Measurements from ENCODE around the gene TBRG4. TPM values are rescaled to one million over a fixed set of nuclear protein-coding genes. Genes with fewer than 3 reads are reported as not detected.

Gene TBRG4
- total RNA-seq, 1 experiment from 2014 or later, result 107 TPM

- H4K20me1 ChIP-seq (ENCODE audit: low read length), result no peaks in the 10 kb centered on the region
- H3F3A ChIP-seq (ENCODE audit: low read length, unreplicated experiment), result no peaks in the 10 kb centered on the region
- H2AFZ ChIP-seq (ENCODE audit: low read length), result no peak overlapping the region
- DNase-seq (no peak), ATAC-seq (no peak)
- H3K4me3 ChIP-seq (ENCODE audit: low read length), result no peak overlapping the region
- no peaks in the 10 kb centered on the region for H3K27me3 ChIP-seq (ENCODE audit: low read length)
- no peak overlapping the region for H3K4me2 ChIP-seq (ENCODE audit: low read length)
- intact Hi-C loops (cut with micrococcal nuclease), result no loop called here
- no peak overlapping the region for H3K27ac ChIP-seq (ENCODE audit: low read length)
- BruUV-seq (replicated peaks), result no TSS peak
- ChIA-PET POLR2A (ENCODE audit: unreplicated experiment) (no interaction called here), CTCF (no interaction called here)
- no peaks in the 10 kb centered on the region for H3K36me3 ChIP-seq (ENCODE audit: low read depth, low read length)
- H3K9me2 ChIP-seq (replicated peaks; ENCODE audit: low read length), result no peaks in the 10 kb centered on the region
- H3K4me1 ChIP-seq (ENCODE audit: insufficient read depth, low read length), result no peaks in the 10 kb centered on the region
- H3K9me3 ChIP-seq (ENCODE audit: low read length), result no peaks in the 10 kb centered on the region
- TF ChIP-seq EZH2phosphoT487 (IDR thresholded peaks at IDR 0.05; ENCODE audit: borderline replicate concordance, low read length), result no peak
- TF ChIP-seq EZH2 (IDR thresholded peaks at IDR 0.05; ENCODE audit: low read length, unreplicated experiment), result no peak
- TF ChIP-seq CTCF (conservative IDR thresholded peaks at IDR 0.05; ENCODE audit: low read depth, low read length), result no peak
- no peaks in the 10 kb centered on the region for H3K79me2 ChIP-seq (ENCODE audit: low read length)
- H3K9ac ChIP-seq (ENCODE audit: low read length), result no peak overlapping the region
These were observed 49.0 kb upstream of the TBRG4 start for GRCh38 chr7:45160417-45160881.

GRCh38 chr7:45159296-45159695, 47.8 kb upstream of the TBRG4 start:
- Histone ChIP-seq H4K20me1 (ENCODE audit: low read length) (no peaks in the 10 kb centered on the region), H3K79me2 (ENCODE audit: low read length) (no peaks in the 10 kb centered on the region), H3F3A (ENCODE audit: low read length, unreplicated experiment) (no peaks in the 10 kb centered on the region), H3K36me3 (ENCODE audit: low read depth, low read length) (no peaks in the 10 kb centered on the region), H3K4me2 (ENCODE audit: low read length) (no peak overlapping the region), H3K4me1 (ENCODE audit: insufficient read depth, low read length) (no peaks in the 10 kb centered on the region), H3K9ac (ENCODE audit: low read length) (no peak overlapping the region), H3K9me3 (ENCODE audit: low read length) (no peaks in the 10 kb centered on the region), H3K27ac (ENCODE audit: low read length) (no peak overlapping the region), H3K9me2 (replicated peaks; ENCODE audit: low read length) (no peaks in the 10 kb centered on the region), H2AFZ (ENCODE audit: low read length) (no peak overlapping the region), H3K27me3 (ENCODE audit: low read length) (no peaks in the 10 kb centered on the region), H3K4me3 (ENCODE audit: low read length) (no peak overlapping the region)
- ChIA-PET CTCF (interaction anchor here (0.6 kb wide), 1 partner anchor 327 kb away, joined by 3 read pairs; no protein-coding TSS in a partner anchor), POLR2A (ENCODE audit: unreplicated experiment) (no interaction called here)
- intact Hi-C loops (cut with micrococcal nuclease), result no loop called here
- BruUV-seq (replicated peaks), result no TSS peak
- no peak for TF ChIP-seq EZH2phosphoT487 (IDR thresholded peaks at IDR 0.05; ENCODE audit: borderline replicate concordance, low read length)
- TF ChIP-seq EZH2 (IDR thresholded peaks at IDR 0.05; ENCODE audit: low read length, unreplicated experiment), result no peak
- no peak for TF ChIP-seq CTCF (conservative IDR thresholded peaks at IDR 0.05; ENCODE audit: low read depth, low read length)
- ATAC-seq (no peak), DNase-seq (no peak)

- intact Hi-C loops (cut with micrococcal nuclease), result no loop called here
- BruUV-seq (replicated peaks), result no TSS peak
These were observed 47.0 kb upstream of the TBRG4 start for GRCh38 chr7:45158471-45158870.

More at GRCh38 chr7:45158471-45158870, 47.0 kb upstream of the TBRG4 start:
- no peak overlapping the region for H3K4me2 ChIP-seq (ENCODE audit: low read length)
- DNase-seq, result no peak
- no peaks in the 10 kb centered on the region for H4K20me1 ChIP-seq (ENCODE audit: low read length)
- no peak overlapping the region for H3K27ac ChIP-seq (ENCODE audit: low read length)
- H3K9me3 ChIP-seq (ENCODE audit: low read length), result no peaks in the 10 kb centered on the region
- no peak overlapping the region for H3K4me3 ChIP-seq (ENCODE audit: low read length)
- no peak overlapping the region for H3K9ac ChIP-seq (ENCODE audit: low read length)
- ChIA-PET POLR2A (ENCODE audit: unreplicated experiment) (interaction anchor here (0.6 kb wide), 1 partner anchor 94 kb away, joined by 3 read pairs; no protein-coding TSS in a partner anchor), CTCF (no interaction called here)
- no peaks in the 10 kb centered on the region for H3K4me1 ChIP-seq (ENCODE audit: insufficient read depth, low read length)
- TF ChIP-seq EZH2phosphoT487 (IDR thresholded peaks at IDR 0.05; ENCODE audit: borderline replicate concordance, low read length) (no peak), EZH2 (IDR thresholded peaks at IDR 0.05; ENCODE audit: low read length, unreplicated experiment) (no peak), CTCF (conservative IDR thresholded peaks at IDR 0.05; ENCODE audit: low read depth, low read length) (no peak)
- H3K79me2 ChIP-seq (ENCODE audit: low read length), result no peaks in the 10 kb centered on the region
- H2AFZ ChIP-seq (ENCODE audit: low read length), result no peak overlapping the region
- no peaks in the 10 kb centered on the region for H3K27me3 ChIP-seq (ENCODE audit: low read length)
- no peaks in the 10 kb centered on the region for H3K9me2 ChIP-seq (replicated peaks; ENCODE audit: low read length)
- ATAC-seq, result no peak
- H3F3A ChIP-seq (ENCODE audit: low read length, unreplicated experiment), result no peaks in the 10 kb centered on the region
- no peaks in the 10 kb centered on the region for H3K36me3 ChIP-seq (ENCODE audit: low read depth, low read length)
